ENCODE results near the gene HECTD2. TPM values are rescaled to one million over a fixed set of nuclear protein-coding genes. Genes with fewer than 3 reads are reported as not detected.

HECTD2 gene
- total and polyA plus RNA-seq, 9 of the 15 experiments (the other 6 are each of a cell fraction or from before 2014, with no cell fraction given) = 1.3 to 5.9 (median 3.9) TPM

- no peak for TF ChIP-seq TFE3 (CRISPR knock-in tag; IDR thresholded peaks at IDR 0.05)
- no peak for TF ChIP-seq PCBP2 (IDR thresholded peaks at IDR 0.05; ENCODE audit: low read depth, low read length, poor library complexity, severe bottlenecking)
- no peak for TF ChIP-seq ZNF766 (CRISPR knock-in tag; conservative IDR thresholded peaks at IDR 0.05)
- TF ChIP-seq GMEB1 (CRISPR knock-in tag; IDR thresholded peaks at IDR 0.05) = no peak
- no peak for TF ChIP-seq GATAD2B (IDR thresholded peaks at IDR 0.05; ENCODE audit: borderline replicate concordance)
- no peak for TF ChIP-seq SMARCC2 (IDR thresholded peaks at IDR 0.05; ENCODE audit: low read depth)
- TF ChIP-seq MXI1 (IDR thresholded peaks at IDR 0.05; ENCODE audit: low read depth, low read length) = no peak
These were observed 77.9 kb downstream of the HECTD2 start (continued) for GRCh38 chr10:91487911-91488582.

All from K562 (cell line).